HepG2 (cell line): ENCODE results near the gene JKAMP. TPM values are rescaled to one million over a fixed set of nuclear protein-coding genes. Genes with fewer than 3 reads are reported as not detected.

Experiments used
- ATAC-seq: fragments of 200-7000 bp; cut with Tn5 transposase; 3 replicates; pipeline ENCODE4 v1.9.1; 2020; ENCODE audit warnings: mild to moderate bottlenecking, moderate library complexity
- BruUV-seq: library from RNA; stranded (reverse); fragments of 400-500 nt; replicated peaks from 2 replicates; lab custom pipeline; 2021; lab: Mats Ljungman, UMichigan
- CTCF ChIA-PET: fragments of 300-600 bp; formaldehyde crosslinking; extraction: SDS; loops from one replicate; lab custom pipeline; 2021; ENCODE audit warnings: low total read pairs, inconsistent platforms, low intra/inter-chr PET ratio; lab: Yijun Ruan, JAX
- POLR2A ChIA-PET: fragments of 350-600 bp; sonication (Branson Sonifier 250); formaldehyde crosslinking; loops from one replicate; lab custom pipeline; 2020; ENCODE audit warnings: antibody characterized with exemption, inconsistent platforms; lab: Yijun Ruan, JAX
- DNase-seq: peaks from one replicate; pipeline ENCODE4 v3.0.0-alpha.2; 2015; ENCODE audit warnings: low spot score
- FAIRE-seq: peaks from 3 replicates; lab custom pipeline; 2011; peaks lifted over from hg19 to GRCh38; lab: Jason Lieb, UNC
- H2AFZ ChIP-seq: one replicate; pipeline ENCODE4 v1.6.1; 2011; ENCODE audit warnings: low read length, inconsistent platforms
- H3K27ac ChIP-seq: fragments of 300-600 bp; 3 replicates; pipeline ENCODE4 v1.8.0; 2011; ENCODE audit warnings: mixed run types, mild to moderate bottlenecking, mixed read lengths, low read length, inconsistent platforms; ENCODE audit not compliant: insufficient read depth; ENCODE audit errors: extremely low read length
- H3K27me3 ChIP-seq, 2 experiments: fragments of 200-600 bp in 1 of 2; 2 replicates in 1 of 2; 3 replicates in 1 of 2; pipeline versions ENCODE4 v1.6.0 to v1.8.0; 2011; ENCODE audit warnings: low read length in 2 of 2, mild to moderate bottlenecking in 2 of 2, moderate library complexity in 2 of 2, inconsistent platforms in 1 of 2; ENCODE audit not compliant: insufficient read depth in 2 of 2, control insufficient read depth in 1 of 2
- H3K36me3 ChIP-seq, 2 experiments: fragments of 200-600 bp in 1 of 2; replicated peaks in 1 of 2; 2 replicates in 1 of 2; 3 replicates in 1 of 2; pipeline versions ENCODE4 v1.5.1 to v1.8.0; 2011; ENCODE audit warnings: low read length in 2 of 2, inconsistent platforms in 1 of 2; ENCODE audit not compliant: insufficient read depth in 2 of 2, control insufficient read depth in 1 of 2
- H3K4me1 ChIP-seq: 2 replicates; pipeline ENCODE4 v1.5.1; 2012; ENCODE audit warnings: low read length, inconsistent platforms; ENCODE audit not compliant: insufficient read depth
- H3K4me2 ChIP-seq: 2 replicates; pipeline ENCODE4 v1.6.0; 2011; ENCODE audit warnings: low read depth, low read length, inconsistent platforms
- H3K4me3 ChIP-seq, 3 experiments: fragments of 200-600 bp in 1 of 3; sonication (generic), shearing (Covaris generic) in 1 of 3; replicated peaks in 1 of 3; 2 replicates each; pipeline ENCODE4 v1.5.1; 2011 to 2016; ENCODE audit warnings: low read length in 3 of 3, inconsistent platforms in 2 of 3, low read depth in 2 of 3, mild to moderate bottlenecking in 2 of 3, control low read depth in 1 of 3, mixed read lengths in 1 of 3; ENCODE audit not compliant: insufficient read depth in 1 of 3
- H3K79me2 ChIP-seq: one replicate; pipeline ENCODE4 v1.6.1; 2011; ENCODE audit warnings: low read length, inconsistent platforms; ENCODE audit not compliant: insufficient read depth
- H3K9ac ChIP-seq: 2 replicates; pipeline ENCODE4 v1.6.0; 2011; ENCODE audit warnings: mild to moderate bottlenecking, low read depth, low read length, inconsistent platforms; ENCODE audit not compliant: insufficient read depth
- H3K9me3 ChIP-seq: 2 replicates; pipeline ENCODE4 v1.5.1; 2012; ENCODE audit warnings: mild to moderate bottlenecking, low read length
- H4K20me1 ChIP-seq: 2 replicates; pipeline ENCODE4 v1.6.0; 2011; ENCODE audit warnings: inconsistent platforms, mild to moderate bottlenecking, low read length, moderate library complexity; ENCODE audit not compliant: insufficient read depth
- RELA ChIP-seq: sonication (generic); formaldehyde crosslinking; IDR thresholded peaks from 2 replicates; pipeline ENCODE4 v1.4.0; 2020; ENCODE audit warnings: missing genetic modification reagents
- SRF ChIP-seq: IDR thresholded peaks from 2 replicates; pipeline ENCODE4 v1.6.1; 2011; ENCODE audit warnings: mild to moderate bottlenecking, low read depth, low read length, moderate library complexity
- ZNF629 ChIP-seq: sonication (generic); formaldehyde crosslinking; conservative IDR thresholded peaks from 2 replicates; pipeline ENCODE4 v1.5.0; 2020; ENCODE audit warnings: missing genetic modification reagents
- ZNF782 ChIP-seq: sonication (generic); formaldehyde crosslinking; IDR thresholded peaks from 2 replicates; pipeline ENCODE4 v1.4.0; 2020; ENCODE audit warnings: missing genetic modification reagents, mild to moderate bottlenecking, borderline replicate concordance
- ZSCAN12 ChIP-seq: sonication (generic); formaldehyde crosslinking; IDR thresholded peaks from 2 replicates; pipeline ENCODE4 v1.9.0; 2021; ENCODE audit warnings: mild to moderate bottlenecking, missing genetic modification reagents
- ZSCAN20 ChIP-seq: sonication (generic); formaldehyde crosslinking; IDR thresholded peaks from 2 replicates; pipeline ENCODE4 v1.4.0; 2020; ENCODE audit warnings: missing genetic modification reagents, mild to moderate bottlenecking, borderline replicate concordance
- WGBS: methylation state at CpG from one replicate; pipeline ENCODE4 v1.1.6; 2017; ENCODE audit warnings: low lambda C conversion rate; 5-methylcytosine and 5-hydroxymethylcytosine counted together
- in situ Hi-C: cut with HindIII; loops from 2 replicates; pipeline ENCODE4 v1.10.0; 2017; ENCODE audit warnings: low pct_unique_long_range_greater_than_20kb; ENCODE audit not compliant: extremely low pct_ligation_motif_present
- intact Hi-C: fragments of 100-400 bp; cut with micrococcal nuclease; formaldehyde crosslinking; loops from one replicate; pipeline ENCODE4 v1.10.0; 2022; ENCODE audit not compliant: unreplicated experiment
- polyA plus RNA-seq, 8 experiments: library from polyadenylated mRNA; depleted of rRNA in 3 of 8; stranded (reverse) in 7 of 8; unstranded in 1 of 8; fragments of >200 nt; fragmentation: Illumina TruSeq in 4 of 8; extraction: Trizol in 4 of 8; gene quantifications; 2 replicates each; pipeline versions ENCODE4 v1.2.1 to v1.2.3, GENCODE V29; 2011 to 2016; ENCODE audit warnings: low read depth in 4 of 8, missing spikeins in 1 of 8, mixed read lengths in 1 of 8; ENCODE audit not compliant: insufficient read depth in 1 of 8
- total RNA-seq, 5 experiments: library from RNA; depleted of rRNA; stranded (reverse); fragments of >200 nt; fragmentation: Illumina TruSeq; extraction: Trizol; gene quantifications; 2 replicates each; pipeline ENCODE4 v1.2.3, GENCODE V29; 2016; ENCODE audit warnings: low read depth in 1 of 5
- TF ChIP-seq, protein P1 (sequence below): sonication (generic); formaldehyde crosslinking; IDR thresholded peaks from 2 replicates; pipeline ENCODE4 v1.5.0; 2020; ENCODE audit warnings: mild to moderate bottlenecking, low read depth, missing genetic modification reagents, borderline replicate concordance

The JKAMP gene
- total and polyA plus RNA-seq, 2 of the 13 experiments (the other 11 are each of a cell fraction or from before 2014, with no cell fraction given) = 56.4 to 135 TPM

DNA sequence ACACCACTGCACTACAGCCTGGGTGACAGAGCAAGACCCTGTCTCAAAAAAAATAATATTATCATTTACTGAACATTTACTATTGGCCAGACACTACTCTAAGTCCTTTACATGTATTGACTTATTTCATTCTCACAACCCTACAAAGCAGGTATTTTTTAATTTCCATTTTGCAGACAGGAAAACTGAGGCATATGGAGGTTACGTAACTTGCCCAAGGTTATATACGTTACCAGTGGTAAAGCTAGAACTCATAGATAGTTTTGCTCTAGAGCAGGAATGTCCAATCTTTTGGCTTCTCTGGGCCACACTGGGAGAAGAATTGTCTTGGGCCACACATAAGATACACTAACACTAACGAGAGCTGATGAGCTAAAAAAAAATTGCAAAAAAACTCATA lies 5.8 kb upstream of the JKAMP start:
- ATAC-seq (no peak), DNase-seq (no peak)
- Histone ChIP-seq H3K27me3 (peaks cover 0 to 3% of the 10 kb centered on the region in 2 experiments; a peak in 1 of 5 replicates), H3K9me3 (no peaks in the 10 kb centered on the region), H3K9ac (no peak overlapping the region), H4K20me1 (peaks cover 12% of the 10 kb centered on the region)
- CTCF ChIA-PET = no interaction called here
- no TSS peak for BruUV-seq
- no peak for TF ChIP-seq ZSCAN12 (CRISPR knock-in tag)
- TF ChIP-seq ZNF629 = peak; percentile 82
- TF ChIP-seq, all 625 proteins: peak for 1
- no peak overlapping the region for H2AFZ ChIP-seq
- no peak overlapping the region for H3K4me2 ChIP-seq
- H3K4me3 ChIP-seq = no peak overlapping the region
- peaks cover 32% of the 10 kb centered on the region for H3K4me1 ChIP-seq
- peaks cover 26% of the 10 kb centered on the region for H3K79me2 ChIP-seq
- peaks cover 16 to 31% of the 10 kb centered on the region in 2 experiments for H3K36me3 ChIP-seq
- POLR2A ChIA-PET = no interaction called here
- no peak overlapping the region for H3K27ac ChIP-seq
- FAIRE-seq = no peak
- intact Hi-C loops = no loop called here
- in situ Hi-C loops = no loop called here
- 100% methylated on average over 3 of the region's 3 CpGs for WGBS

DNA sequence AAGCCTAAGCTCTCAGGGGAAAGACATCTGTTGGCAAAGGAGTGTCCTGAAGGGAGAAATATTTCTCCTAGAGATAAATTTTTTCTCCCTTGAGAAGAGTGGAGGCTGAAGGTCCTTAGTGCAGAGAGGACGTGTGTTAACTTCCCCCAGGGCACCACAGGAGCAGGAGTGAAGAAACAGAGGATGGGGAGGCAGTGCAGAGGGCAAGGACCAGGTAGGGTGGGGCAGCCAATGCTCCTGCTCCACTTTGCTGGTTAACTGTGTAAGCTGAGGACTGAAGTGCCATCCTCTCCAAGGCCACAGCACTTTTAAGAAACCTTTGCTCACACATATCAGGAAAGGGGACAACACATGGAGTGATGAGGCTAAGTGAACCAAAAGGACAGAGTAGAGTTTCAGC lies 4.2 kb upstream of the JKAMP start:
- no peak for DNase-seq
- H3K4me2 ChIP-seq = no peak overlapping the region
- BruUV-seq = no TSS peak
- ChIA-PET POLR2A (no interaction called here), CTCF (no interaction called here)
- H3K27me3 ChIP-seq = peaks cover 0 to 4% of the 10 kb centered on the region in 2 experiments; a peak in 1 of 5 replicates
- no peak for ATAC-seq
- no peak overlapping the region for H3K4me3 ChIP-seq
- intact Hi-C loops (no loop called here), in situ Hi-C loops (no loop called here)
- no peak overlapping the region for H2AFZ ChIP-seq
- TF ChIP-seq RELA (CRISPR knock-in tag) = no peak
- no peak for TF ChIP-seq SRF
- no peak for TF ChIP-seq ZSCAN20 (CRISPR knock-in tag)
- no peak for TF ChIP-seq ZNF782 (CRISPR knock-in tag)
- TF ChIP-seq, protein P1, sequence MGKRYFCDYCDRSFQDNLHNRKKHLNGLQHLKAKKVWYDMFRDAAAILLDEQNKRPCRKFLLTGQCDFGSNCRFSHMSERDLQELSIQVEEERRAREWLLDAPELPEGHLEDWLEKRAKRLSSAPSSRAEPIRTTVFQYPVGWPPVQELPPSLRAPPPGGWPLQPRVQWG (CRISPR knock-in tag) = no peak
- FAIRE-seq = no peak
- H3K36me3 ChIP-seq = peaks cover 7 to 19% of the 10 kb centered on the region in 2 experiments
- 69% methylated on average over 1 of the region's 1 CpG for WGBS
- H3K9ac ChIP-seq = no peak overlapping the region
- peaks cover 12% of the 10 kb centered on the region for H4K20me1 ChIP-seq
- no peak overlapping the region for H3K27ac ChIP-seq
- H3K9me3 ChIP-seq = no peaks in the 10 kb centered on the region
- H3K4me1 ChIP-seq = peaks cover 32% of the 10 kb centered on the region
- H3K79me2 ChIP-seq = peaks cover 34% of the 10 kb centered on the region
